Tibial nerve (tissue), 4 donors: Measurements from ENCODE around the gene RIPPLY3. TPM values are rescaled to one million over a fixed set of nuclear protein-coding genes. Genes with fewer than 3 reads are reported as not detected.

Experiments used
- DNase-seq, 2 donors: peaks; one replicate each; pipeline ENCODE4 v3.0.0-alpha.2; 2019; ENCODE audit warnings: low spot score in 2 of 2
- H3K27ac ChIP-seq, 4 donors: fragments of 200-600 bp; sonication (generic) in 3 of 4; one replicate each; pipeline ENCODE4 v1.5.1; 2017 to 2019; ENCODE audit warnings: mild to moderate bottlenecking in 1 of 4
- H3K27me3 ChIP-seq, 2 donors: fragments of 200-600 bp; sonication (generic) in 1 of 2; one replicate each; pipeline versions ENCODE4 v1.5.1 to v1.6.0; 2017 to 2019
- H3K36me3 ChIP-seq, 3 donors: fragments of 200-600 bp; sonication (generic); one replicate each; pipeline ENCODE4 v1.5.1; 2018 to 2019
- H3K4me1 ChIP-seq, 4 donors: fragments of 200-600 bp; sonication (generic) in 3 of 4; one replicate each; pipeline ENCODE4 v1.5.1; 2017 to 2019
- H3K4me3 ChIP-seq, 4 donors: fragments of 200-600 bp; sonication (generic) in 3 of 4; one replicate each; pipeline ENCODE4 v1.5.1; 2017 to 2019; ENCODE audit warnings: mild to moderate bottlenecking in 1 of 4, moderate library complexity in 1 of 4
- H3K9me3 ChIP-seq, 4 donors: fragments of 200-600 bp; sonication (generic) in 3 of 4; one replicate each; pipeline ENCODE4 v1.5.1; 2017 to 2019
- EP300 ChIP-seq, 2 donors: sonication (generic); formaldehyde crosslinking; IDR thresholded peaks; one replicate each; pipeline ENCODE4 v1.6.1; 2017; ENCODE audit warnings: antibody characterized with exemption in 2 of 2, mild to moderate bottlenecking in 1 of 2
- POLR2A ChIP-seq, 2 donors: fragments of 450-650 bp; IDR thresholded peaks; one replicate each; pipeline ENCODE4 v1.6.1; 2017; ENCODE audit warnings: antibody characterized with exemption in 2 of 2, mild to moderate bottlenecking in 2 of 2, moderate library complexity in 2 of 2
- WGBS, 2 donors: methylation state at CpG; one replicate each; pipeline ENCODE4 v1.1.5; 2018; 5-methylcytosine and 5-hydroxymethylcytosine counted together
- total RNA-seq, 4 donors: library from RNA; depleted of rRNA; stranded (reverse); fragments of >200 nt; gene quantifications; one replicate each; pipeline ENCODE4 v1.1.0, GENCODE V29; 2016
- TF ChIP-seq, protein P1 (sequence below), 5 experiments: fragments of 200-600 bp in 3 of 5; fragments of 450-650 bp in 2 of 5; sonication (generic) in 3 of 5; IDR thresholded peaks; one replicate each; pipeline ENCODE4 v1.5.1; 2016 to 2019; ENCODE audit warnings: antibody characterized with exemption in 5 of 5, mild to moderate bottlenecking in 3 of 5, moderate library complexity in 2 of 5

RIPPLY3 gene
- total RNA-seq, 4 donors from 2014 or later = not detected

DNA sequence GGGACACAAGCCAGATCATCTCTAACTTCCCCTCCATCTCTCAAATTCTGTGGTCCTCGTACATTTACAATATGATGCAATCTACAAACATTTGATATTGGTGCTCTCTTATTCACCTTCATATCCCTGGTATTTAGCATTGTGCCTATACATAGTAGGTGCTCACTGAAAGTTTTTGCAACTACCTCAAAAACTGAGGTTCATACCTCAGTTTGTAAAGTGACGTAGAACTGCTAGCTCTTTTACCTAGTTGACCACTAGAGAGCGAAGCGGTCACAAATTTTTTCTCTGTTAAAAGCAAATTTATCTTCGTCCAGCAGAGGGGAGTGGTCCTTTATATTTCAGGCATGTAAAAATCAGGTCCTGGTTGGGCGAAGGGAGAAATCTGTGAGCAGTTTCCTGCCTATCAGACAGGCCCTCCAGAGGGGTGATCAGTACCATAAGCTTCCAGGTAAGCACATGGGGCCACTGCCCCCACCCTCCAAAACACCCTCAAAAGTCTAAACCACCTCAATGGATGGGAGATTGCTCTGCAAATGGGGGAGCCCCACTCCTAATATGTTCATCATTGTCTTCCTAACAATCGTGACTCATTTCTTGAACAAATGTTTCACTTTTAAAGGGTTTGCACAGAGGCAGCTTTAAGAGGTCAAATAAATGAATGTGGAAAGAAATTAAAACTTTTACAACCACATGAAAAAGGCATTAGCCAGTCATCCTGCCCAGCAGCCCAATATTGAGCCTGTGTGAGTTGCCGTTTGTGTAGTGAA, 29.4 kb upstream of the RIPPLY3 start:
- H3K9me3 ChIP-seq = no peaks in the 10 kb centered on the region
- H3K27ac ChIP-seq = peak overlapping the region in 1 of 4 donors; percentile 21
- TF ChIP-seq, protein P1, sequence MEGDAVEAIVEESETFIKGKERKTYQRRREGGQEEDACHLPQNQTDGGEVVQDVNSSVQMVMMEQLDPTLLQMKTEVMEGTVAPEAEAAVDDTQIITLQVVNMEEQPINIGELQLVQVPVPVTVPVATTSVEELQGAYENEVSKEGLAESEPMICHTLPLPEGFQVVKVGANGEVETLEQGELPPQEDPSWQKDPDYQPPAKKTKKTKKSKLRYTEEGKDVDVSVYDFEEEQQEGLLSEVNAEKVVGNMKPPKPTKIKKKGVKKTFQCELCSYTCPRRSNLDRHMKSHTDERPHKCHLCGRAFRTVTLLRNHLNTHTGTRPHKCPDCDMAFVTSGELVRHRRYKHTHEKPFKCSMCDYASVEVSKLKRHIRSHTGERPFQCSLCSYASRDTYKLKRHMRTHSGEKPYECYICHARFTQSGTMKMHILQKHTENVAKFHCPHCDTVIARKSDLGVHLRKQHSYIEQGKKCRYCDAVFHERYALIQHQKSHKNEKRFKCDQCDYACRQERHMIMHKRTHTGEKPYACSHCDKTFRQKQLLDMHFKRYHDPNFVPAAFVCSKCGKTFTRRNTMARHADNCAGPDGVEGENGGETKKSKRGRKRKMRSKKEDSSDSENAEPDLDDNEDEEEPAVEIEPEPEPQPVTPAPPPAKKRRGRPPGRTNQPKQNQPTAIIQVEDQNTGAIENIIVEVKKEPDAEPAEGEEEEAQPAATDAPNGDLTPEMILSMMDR (IDR thresholded peaks at IDR 0.05) = peak; percentile 36 to 84 (median 63)
- TF ChIP-seq POLR2A (IDR thresholded peaks at IDR 0.05) = no peak
- DNase-seq = peak in 1 of 2 donors; percentile 44
- peaks cover 0 to 29% (median 15%) of the 10 kb centered on the region in 4 donors for H3K4me1 ChIP-seq
- 8 to 16% methylated on average over 8 of the region's 8 CpGs for WGBS, 2 donors
- H3K27me3 ChIP-seq = peaks cover 0 to 7% of the 10 kb centered on the region in 2 donors
- H3K4me3 ChIP-seq = no peak overlapping the region
- no peaks in the 10 kb centered on the region for H3K36me3 ChIP-seq

DNA sequence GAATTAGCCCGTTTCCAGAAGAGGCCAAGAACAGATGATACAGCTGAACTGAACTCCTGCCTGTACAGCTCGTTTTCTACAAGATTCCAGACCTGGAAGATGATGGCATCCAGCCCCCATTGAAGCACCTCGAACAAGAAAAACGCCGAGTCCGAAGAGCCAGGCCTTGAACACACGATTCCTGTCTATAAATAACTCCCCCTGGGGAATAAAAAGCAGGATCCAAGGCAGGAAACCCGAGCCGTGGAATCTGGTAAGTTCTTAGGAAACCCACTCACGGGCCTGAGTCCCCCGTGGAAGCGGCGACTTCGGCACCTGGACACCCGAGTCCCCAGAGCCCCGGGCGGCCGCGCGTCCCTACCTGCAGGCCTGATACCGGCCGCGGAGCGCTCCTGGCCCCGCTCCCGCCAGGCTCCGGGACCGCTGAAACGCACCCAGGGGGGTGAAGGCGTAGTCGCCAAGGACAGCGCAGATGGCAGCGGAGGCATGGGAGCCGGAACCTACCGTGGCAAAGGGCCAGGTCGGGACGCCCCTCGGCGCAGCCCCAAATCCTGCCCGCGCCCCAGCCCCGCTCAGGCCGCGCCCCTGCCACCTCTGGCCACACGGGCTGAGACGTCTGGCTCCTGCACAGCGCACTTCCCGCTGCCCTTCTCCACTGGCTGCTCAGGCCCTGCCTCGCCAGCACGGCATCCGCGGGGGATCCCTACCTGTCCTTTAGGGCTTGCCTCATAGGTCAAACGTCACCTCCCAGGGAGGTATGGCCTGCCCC, 26.0 kb upstream of the RIPPLY3 start:
- H3K27me3 ChIP-seq = peaks cover 0 to 7% of the 10 kb centered on the region in 2 donors
- H3K27ac ChIP-seq = peak overlapping the region in 1 of 4 donors; percentile 42
- no peaks in the 10 kb centered on the region for H3K9me3 ChIP-seq
- no peak for DNase-seq
- peak overlapping the region; percentile 18 to 55 (median 29) for H3K4me3 ChIP-seq
- WGBS, 2 donors = 6 to 8% methylated on average over 30 to 50 of the region's 53 CpGs
- H3K36me3 ChIP-seq = no peaks in the 10 kb centered on the region
- TF ChIP-seq EP300 (IDR thresholded peaks at IDR 0.05) (no peak), POLR2A (IDR thresholded peaks at IDR 0.05) (no peak)
- TF ChIP-seq, protein P1 (IDR thresholded peaks at IDR 0.05) = no peak
- peaks cover 0 to 29% (median 15%) of the 10 kb centered on the region in 4 donors for H3K4me1 ChIP-seq

DNA sequence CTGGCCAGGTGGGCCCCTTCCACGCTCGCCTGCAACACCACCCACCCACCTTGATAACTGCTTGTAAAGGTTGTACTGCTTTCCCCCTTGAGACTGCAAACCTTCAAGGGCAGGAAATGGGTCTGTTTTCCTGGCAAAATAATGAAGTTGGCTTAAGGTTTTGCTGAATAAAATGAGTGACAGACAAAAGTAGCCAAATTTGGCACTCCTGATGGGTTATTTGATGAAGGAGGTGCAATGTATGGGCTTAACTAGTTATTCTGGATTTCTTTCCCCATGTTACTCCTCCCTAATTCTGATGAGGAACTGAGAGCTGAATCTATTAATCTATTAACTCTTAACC, 25.5 kb upstream of the RIPPLY3 start:
- peaks cover 0 to 7% of the 10 kb centered on the region in 2 donors for H3K27me3 ChIP-seq
- H3K9me3 ChIP-seq = no peaks in the 10 kb centered on the region
- peak overlapping the region in 3 of 4 donors; percentile 18 to 55 (median 40) for H3K4me3 ChIP-seq
- no peaks in the 10 kb centered on the region for H3K36me3 ChIP-seq
- TF ChIP-seq, protein P1 (IDR thresholded peaks at IDR 0.05) = no peak
- TF ChIP-seq POLR2A (IDR thresholded peaks at IDR 0.05) (no peak), EP300 (IDR thresholded peaks at IDR 0.05) (no peak)
- peaks cover 0 to 29% (median 15%) of the 10 kb centered on the region in 4 donors for H3K4me1 ChIP-seq
- 38 to 45% methylated on average over 2 of the region's 2 CpGs for WGBS, 2 donors
- no peak for DNase-seq
- H3K27ac ChIP-seq = no peak overlapping the region

DNA sequence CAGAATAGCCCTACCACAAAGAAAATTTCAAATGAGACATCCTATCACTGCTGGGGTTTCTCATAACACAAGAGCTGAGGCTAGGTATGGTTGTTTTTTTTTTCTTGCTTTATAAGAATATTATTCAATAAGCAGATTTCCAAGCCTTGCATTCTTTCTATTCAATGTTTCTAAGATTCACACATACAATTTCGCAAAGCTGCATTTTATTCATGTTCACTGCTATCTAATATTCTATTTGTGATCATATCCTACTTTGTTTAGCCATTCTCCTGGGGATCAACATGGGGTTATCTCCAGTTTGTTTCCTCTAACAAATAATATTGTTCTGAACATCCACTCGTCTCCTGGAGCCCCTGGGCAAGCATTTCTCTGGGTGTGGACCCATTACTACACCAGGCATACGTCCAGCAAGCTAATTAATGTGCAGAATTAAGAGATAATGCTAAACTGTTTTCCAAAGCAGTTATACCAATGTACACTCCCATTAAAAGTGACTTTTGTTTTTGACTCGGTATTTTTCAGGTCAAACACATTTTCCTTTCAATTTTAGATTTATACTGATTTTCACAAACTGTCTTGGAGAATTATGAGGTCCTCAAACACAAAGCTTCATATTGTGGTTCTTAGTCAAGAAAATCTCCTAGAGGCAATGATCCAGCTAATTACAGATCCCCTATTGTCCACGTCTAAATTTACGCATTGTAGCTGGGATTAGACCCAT, 24.4 kb upstream of the RIPPLY3 start:
- 46 to 52% methylated on average over 6 of the region's 6 CpGs for WGBS, 2 donors
- H3K36me3 ChIP-seq = no peaks in the 10 kb centered on the region

More for the DNA sequence above, 24.4 kb upstream of the RIPPLY3 start:
- Histone ChIP-seq H3K4me3 (no peak overlapping the region), H3K9me3 (no peaks in the 10 kb centered on the region), H3K27ac (no peak overlapping the region), H3K4me1 (peaks cover 0 to 19% (median 15%) of the 10 kb centered on the region in 4 donors), H3K27me3 (peaks cover 0 to 7% of the 10 kb centered on the region in 2 donors)
- DNase-seq = no peak
- TF ChIP-seq, protein P1 (IDR thresholded peaks at IDR 0.05) = no peak
- no peak for TF ChIP-seq EP300 (IDR thresholded peaks at IDR 0.05)
- no peak for TF ChIP-seq POLR2A (IDR thresholded peaks at IDR 0.05)
